H1 (cell line): ENCODE results near the gene CHST12. TPM values are rescaled to one million over a fixed set of nuclear protein-coding genes. Genes with fewer than 3 reads are reported as not detected.

Experiments used
- CTCF ChIA-PET: fragments of 300-600 bp; sonication (Branson Sonifier 250); formaldehyde crosslinking; loops from one replicate; lab custom pipeline; 2021; ENCODE audit not compliant: partially characterized antibody; lab: Charles Lee
- POLR2A ChIA-PET: fragments of 300-600 bp; sonication (Branson Sonifier 250); formaldehyde crosslinking; loops from one replicate; lab custom pipeline; 2021; ENCODE audit warnings: inconsistent platforms; ENCODE audit not compliant: partially characterized antibody; lab: Charles Lee
- DNase-seq, 2 experiments: peaks; one replicate each; pipeline versions ENCODE4 v3.0.0 to v3.0.0-alpha.2; 2010 to 2022; ENCODE audit warnings: low spot score in 2 of 2, low read depth in 1 of 2, mixed read lengths in 1 of 2
- FAIRE-seq: peaks from 2 replicates; lab custom pipeline; 2011; peaks lifted over from hg19 to GRCh38; lab: Jason Lieb, UNC
- H2AFZ ChIP-seq: 2 replicates; pipeline ENCODE4 v1.8.1; 2012; ENCODE audit warnings: low read length, inconsistent platforms
- H2AK5ac ChIP-seq: 2 replicates; pipeline ENCODE4 v1.6.1; 2013; ENCODE audit warnings: low read depth, low read length
- H2BK120ac ChIP-seq: replicated peaks from 2 replicates; pipeline ENCODE3; 2013; ENCODE audit warnings: low read depth, low read length, inconsistent platforms
- H2BK12ac ChIP-seq: 2 replicates; pipeline ENCODE4 v1.6.1; 2013; ENCODE audit warnings: low read depth, low read length
- H2BK15ac ChIP-seq: 2 replicates; pipeline ENCODE4 v1.6.1; 2013; ENCODE audit warnings: low read length
- H2BK20ac ChIP-seq: 2 replicates; pipeline ENCODE4 v1.6.1; 2013; ENCODE audit warnings: low read length
- H2BK5ac ChIP-seq: 2 replicates; pipeline ENCODE4 v1.6.1; 2013; ENCODE audit warnings: low read depth, low read length
- H3K14ac ChIP-seq: 2 replicates; pipeline ENCODE4 v1.6.1; 2013; ENCODE audit warnings: inconsistent platforms; ENCODE audit not compliant: insufficient read length
- H3K18ac ChIP-seq: 2 replicates; pipeline ENCODE4 v1.6.1; 2013; ENCODE audit warnings: low read length; ENCODE audit errors: extremely low read depth
- H3K23ac ChIP-seq: 2 replicates; pipeline ENCODE4 v1.6.1; 2013; ENCODE audit warnings: inconsistent platforms; ENCODE audit not compliant: insufficient read length
- H3K23me2 ChIP-seq: 2 replicates; pipeline ENCODE4 v1.6.1; 2013; ENCODE audit warnings: low read depth, low read length
- H3K27ac ChIP-seq: 2 replicates; pipeline ENCODE4 v1.6.1; 2011; ENCODE audit warnings: low read depth, low read length, inconsistent platforms
- H3K27me3 ChIP-seq, 4 experiments: replicated peaks in 1 of 4; 1 replicate in 1 of 4; 2 replicates in 3 of 4; pipeline versions ENCODE4 v1.6.1 to v1.8.1; 2011 to 2013; ENCODE audit warnings: low read length in 3 of 4, mild to moderate bottlenecking in 3 of 4, inconsistent platforms in 2 of 4, mixed read lengths in 2 of 4, moderate library complexity in 1 of 4; ENCODE audit not compliant: control insufficient read depth in 3 of 4, insufficient read depth in 3 of 4; ENCODE audit errors: extremely low read depth in 1 of 4
- H3K36me3 ChIP-seq, 4 experiments: 2 replicates each; pipeline versions ENCODE4 v1.6.1 to v1.8.1; 2011 to 2013; ENCODE audit warnings: mild to moderate bottlenecking in 4 of 4, low read length in 3 of 4, moderate library complexity in 2 of 4, control low read depth in 1 of 4, inconsistent platforms in 1 of 4; ENCODE audit not compliant: insufficient read depth in 4 of 4, control insufficient read depth in 2 of 4
- H3K4ac ChIP-seq: replicated peaks from 2 replicates; pipeline ENCODE3; 2013; ENCODE audit warnings: low read length, low read depth, mixed read lengths, inconsistent platforms; ENCODE audit not compliant: insufficient read length
- H3K4me1 ChIP-seq, 4 experiments: replicated peaks in 1 of 4; 1 replicate in 1 of 4; 2 replicates in 3 of 4; pipeline versions ENCODE4 v1.6.1 to v1.8.1; 2011 to 2013; ENCODE audit warnings: low read length in 3 of 4, inconsistent platforms in 2 of 4, mixed read lengths in 1 of 4; ENCODE audit not compliant: insufficient read depth in 4 of 4, control insufficient read depth in 3 of 4
- H3K4me2 ChIP-seq, 2 experiments: 2 replicates each; pipeline versions ENCODE4 v1.6.1 to v1.8.1; 2011 to 2013; ENCODE audit warnings: low read depth in 2 of 2, low read length in 2 of 2, control low read depth in 1 of 2, inconsistent platforms in 1 of 2, mild to moderate bottlenecking in 1 of 2; ENCODE audit not compliant: insufficient read depth in 1 of 2
- H3K4me3 ChIP-seq, 4 experiments: fragments of 200-600, 300-600 bp in 1 of 4; sonication (generic), shearing (Covaris generic), sonication (Bioruptor Twin) in 1 of 4; 2 replicates each; pipeline versions ENCODE4 v1.5.1 to v1.8.1; 2011 to 2016; ENCODE audit warnings: low read length in 4 of 4, low read depth in 3 of 4, control low read depth in 2 of 4, inconsistent platforms in 2 of 4, mild to moderate bottlenecking in 2 of 4, mixed read lengths in 1 of 4, moderate library complexity in 1 of 4; ENCODE audit not compliant: insufficient read depth in 2 of 4; ENCODE audit errors: extremely low read depth in 1 of 4
- H3K56ac ChIP-seq: replicated peaks from 2 replicates; pipeline ENCODE3; 2013; ENCODE audit warnings: low read depth, mild to moderate bottlenecking, mixed read lengths, low read length, inconsistent platforms; ENCODE audit not compliant: insufficient read length
- H3K79me1 ChIP-seq: 2 replicates; pipeline ENCODE4 v1.6.1; 2013; ENCODE audit warnings: low read depth, low read length, control low read depth
- H3K79me2 ChIP-seq, 2 experiments: 2 replicates each; pipeline versions ENCODE4 v1.6.1 to v1.8.1; 2012 to 2013; ENCODE audit warnings: low read length in 2 of 2, mild to moderate bottlenecking in 2 of 2, inconsistent platforms in 1 of 2; ENCODE audit not compliant: insufficient read depth in 2 of 2, control insufficient read depth in 1 of 2
- H3K9ac ChIP-seq, 4 experiments: replicated peaks in 1 of 4; 1 replicate in 1 of 4; 2 replicates in 3 of 4; pipeline versions ENCODE4 v1.6.1 to v1.8.1; 2011 to 2013; ENCODE audit warnings: low read depth in 3 of 4, low read length in 3 of 4, control low read depth in 2 of 4, mild to moderate bottlenecking in 2 of 4, moderate library complexity in 2 of 4, inconsistent platforms in 1 of 4; ENCODE audit errors: extremely low read depth in 1 of 4
- H3K9me3 ChIP-seq, 2 experiments: 2 replicates each; pipeline versions ENCODE4 v1.6.1 to v1.8.1; 2012 to 2013; ENCODE audit warnings: mild to moderate bottlenecking in 2 of 2, moderate library complexity in 2 of 2, control low read depth in 1 of 2, inconsistent platforms in 1 of 2, low read depth in 1 of 2, low read length in 1 of 2, mixed read lengths in 1 of 2; ENCODE audit not compliant: insufficient read depth in 2 of 2
- H4K20me1 ChIP-seq, 2 experiments: replicated peaks in 1 of 2; 2 replicates each; pipeline versions ENCODE3 to v1.8.1; 2011 to 2013; ENCODE audit warnings: inconsistent platforms in 2 of 2, low read length in 2 of 2, mild to moderate bottlenecking in 1 of 2; ENCODE audit not compliant: insufficient read depth in 2 of 2, control insufficient read depth in 1 of 2
- H4K5ac ChIP-seq: 2 replicates; pipeline ENCODE4 v1.6.1; 2013; ENCODE audit warnings: low read length, low read depth, mixed read lengths, inconsistent platforms; ENCODE audit not compliant: insufficient read length
- H4K8ac ChIP-seq: 2 replicates; pipeline ENCODE4 v1.8.0; 2013; ENCODE audit warnings: mild to moderate bottlenecking, moderate library complexity, low read length, inconsistent platforms; ENCODE audit not compliant: insufficient read depth; ENCODE audit errors: extremely low read depth
- H4K91ac ChIP-seq: replicated peaks from 2 replicates; pipeline ENCODE3; 2013; ENCODE audit warnings: low read length, mixed read lengths, inconsistent platforms; ENCODE audit not compliant: insufficient read length
- ASH2L ChIP-seq: fragments of 200-600, 300-600 bp; sonication (generic); IDR thresholded peaks from one replicate; pipeline ENCODE4 v1.7.1; 2017; ENCODE audit warnings: low read length
- GABPA ChIP-seq: IDR thresholded peaks from 2 replicates; pipeline ENCODE4 v1.6.1; 2011; ENCODE audit warnings: mild to moderate bottlenecking, low read length, moderate library complexity, borderline replicate concordance; ENCODE audit not compliant: insufficient read depth
- HDAC6 ChIP-seq: IDR thresholded peaks from one replicate; pipeline ENCODE4 v1.7.1; 2012; ENCODE audit warnings: low read depth, mild to moderate bottlenecking, inconsistent platforms, low read length, moderate library complexity
- SAP30 ChIP-seq: fragments of 300-600 bp; sonication (generic); IDR thresholded peaks from 2 replicates; pipeline ENCODE4 v1.7.1; 2012; ENCODE audit warnings: low read length, moderate library complexity, mild to moderate bottlenecking, inconsistent platforms; ENCODE audit not compliant: insufficient read depth, insufficient replicate concordance
- SIN3A ChIP-seq, 2 experiments: IDR thresholded peaks in 1 of 2; conservative IDR thresholded peaks in 1 of 2; 2 replicates each; pipeline ENCODE4 v1.6.1; 2011 to 2012; ENCODE audit warnings: low read length in 2 of 2, improper control_type of control experiment in 1 of 2, low read depth in 1 of 2, mild to moderate bottlenecking in 1 of 2
- WGBS, 2 experiments: shearing (Covaris generic) in 1 of 2; methylation state at CpG; one replicate each; pipeline versions ENCODE4 v1.1.6 to v1.1.7; 2013 to 2015; ENCODE audit warnings: low lambda C conversion rate in 2 of 2, mixed read lengths in 2 of 2, inconsistent platforms in 1 of 2, low coverage in 1 of 2, missing lambda C conversion rate in 1 of 2; ENCODE audit not compliant: insufficient replicate concordance in 2 of 2, insufficient coverage in 1 of 2, insufficient read length in 1 of 2; ENCODE audit errors: extremely low coverage in 1 of 2, missing lambda C conversion rate in 1 of 2; 5-methylcytosine and 5-hydroxymethylcytosine counted together
- polyA plus RNA-seq, 7 experiments: library from polyadenylated mRNA; depleted of rRNA in 3 of 7; stranded (reverse) in 5 of 7; unstranded in 2 of 7; fragments of >200 nt in 5 of 7; fragments of 200-250 nt in 2 of 7; gene quantifications; 1 replicate in 5 of 7; 2 replicates in 1 of 7; 4 replicates in 1 of 7; pipeline versions ENCODE4 v1.2.1 to v1.2.3, GENCODE V29; 2011 to 2013; ENCODE audit warnings: missing spikeins in 2 of 7, mixed read lengths in 2 of 7
- total RNA-seq: library from RNA; stranded (reverse); fragmentation: NEBNext Ultra II Directional; extraction: Animal tissue kit (Norgen Biotek cat#: 25700); gene quantifications from 2 replicates; pipeline ENCODE4 v1.2.1, GENCODE V29; 2021

The CHST12 gene
- total and polyA plus RNA-seq, 2 of the 8 experiments (the other 6 are each of a cell fraction or from before 2014, with no cell fraction given) = 13.4 to 24.1 TPM

DNA sequence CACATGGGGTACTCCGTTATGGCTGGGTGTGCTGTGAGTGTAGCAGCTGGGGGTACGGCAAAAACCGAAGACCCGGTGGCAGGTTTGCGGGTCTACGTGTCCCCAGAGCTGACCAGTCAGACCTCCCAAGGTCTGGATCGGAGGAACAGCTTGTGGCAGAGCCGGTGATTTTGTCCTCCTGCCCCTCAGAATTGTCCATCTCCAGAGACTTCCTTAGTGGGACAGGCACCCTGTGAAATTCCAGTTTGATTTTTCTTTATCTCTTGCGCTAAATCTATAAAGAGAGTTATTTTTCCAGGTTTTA, 47.8 kb upstream of the CHST12 start:
- Histone ChIP-seq H4K5ac (peak overlapping the region; percentile 61), H4K20me1 (peaks cover 18 to 29% of the 10 kb centered on the region in 2 experiments), H2AFZ (no peak overlapping the region), H4K91ac (peak overlapping the region; percentile 87), H2BK120ac (no peak overlapping the region), H3K23me2 (peaks cover 8% of the 10 kb centered on the region), H2BK15ac (no peak overlapping the region), H3K4me2 (peak overlapping the region; percentile 60 to 69), H3K27ac (0 out of 2 replicates have a peak overlapping the region, but pooled peaks have one; percentile 100), H3K4ac (no peak overlapping the region), H3K18ac (no peak overlapping the region), H3K9me3 (no peaks in the 10 kb centered on the region), H4K8ac (peak overlapping the region; percentile 99), H3K79me1 (peaks cover 6% of the 10 kb centered on the region; the same call in 1 of the 2 replicates), H3K36me3 (peaks cover 5 to 23% (median 11%) of the 10 kb centered on the region in 4 experiments), H3K56ac (peak overlapping the region; percentile 47), H3K4me1 (peaks cover 0 to 1% (median 0%) of the 10 kb centered on the region in 4 experiments; a peak in 4 of 7 replicates), H2BK20ac (no peak overlapping the region), H2BK5ac (no peak overlapping the region), H3K27me3 (no peaks in the 10 kb centered on the region), H3K14ac (no peak overlapping the region), H3K79me2 (peaks cover 50 to 89% of the 10 kb centered on the region in 2 experiments), H3K9ac (peak overlapping the region; percentile 83 to 99 (median 99)), H3K23ac (no peak overlapping the region), H2BK12ac (no peak overlapping the region), H2AK5ac (no peak overlapping the region), H3K4me3 (peak overlapping the region; percentile 93 to 100 (median 96))
- 6% methylated on average over 9 of the region's 9 CpGs; no CpG with 5 or more reads in 1 of the 2 experiments for WGBS, 2 experiments
- ChIA-PET POLR2A (interaction anchor here (0.6 to 3.5 kb wide), 27 partner anchors 13 to 247 kb away, joined by 3 to 69 read pairs (median 4); partner anchors contain the start of genes MAD1L1 and SNX8), CTCF (interaction anchor here (0.8 to 1.4 kb wide), 6 partner anchors 9 to 115 kb away, joined by 3 to 4 read pairs (median 3); no protein-coding TSS in a partner anchor)
- FAIRE-seq (no peak), DNase-seq (no peak)
- TF ChIP-seq SAP30 = peak; percentile 12
- no peak for TF ChIP-seq ASH2L
- TF ChIP-seq GABPA = no peak
- 0 out of 4 replicates have a peak, but pooled peaks of 1 of the 2 experiments have one; percentile 79 for TF ChIP-seq SIN3A (conservative IDR thresholded peaks at IDR 0.05 in 1 of 2, IDR thresholded peaks at IDR 0.05 in 1 of 2; ENCODE audit: low read depth in 1 of 2, low read length in 2 of 2)
- TF ChIP-seq HDAC6 = no peak
